B cell (primary cell): ENCODE results near the gene TMEM229A. TPM values are rescaled to one million over a fixed set of nuclear protein-coding genes. Genes with fewer than 3 reads are reported as not detected.

Experiments used
- ATAC-seq: fragments of 200-7000 bp; cut with Tn5 transposase; one replicate; pipeline ENCODE4 v1.10.0; 2021; ENCODE audit warnings: low read depth, mild to moderate bottlenecking, moderate number of reproducible peaks, moderate library complexity
- CTCF ChIA-PET: fragments of 350-600 bp; sonication (Branson Sonifier 250); formaldehyde crosslinking; loops from one replicate; lab custom pipeline; 2021; ENCODE audit warnings: antibody characterized with exemption, inconsistent platforms; lab: Charles Lee
- POLR2A ChIA-PET: fragments of 350-600 bp; sonication (Branson Sonifier 250); formaldehyde crosslinking; loops from one replicate; lab custom pipeline; 2021; ENCODE audit warnings: antibody characterized with exemption; lab: Charles Lee
- DNase-seq: peaks from one replicate; pipeline ENCODE4 v3.0.0; 2013
- H2AFZ ChIP-seq: 2 replicates; pipeline ENCODE4 v1.6.1; 2012; ENCODE audit warnings: mild to moderate bottlenecking, low read depth, low read length; ENCODE audit not compliant: insufficient read depth, poor library complexity, severe bottlenecking
- H3K27ac ChIP-seq, 2 donors: 1 replicate in 1 of 2; 2 replicates in 1 of 2; pipeline ENCODE4 v1.5.1; 2012 to 2013; ENCODE audit warnings: low read length in 2 of 2, mild to moderate bottlenecking in 2 of 2, moderate library complexity in 1 of 2
- H3K27me3 ChIP-seq, 4 experiments: fragments of 200-600 bp in 1 of 4; sonication (generic) in 1 of 4; replicated peaks in 1 of 4; 1 replicate in 2 of 4; 2 replicates in 2 of 4; pipeline versions ENCODE4 v1.6.1 to v1.7.0; 2013 to 2016; ENCODE audit warnings: low read length in 3 of 4, mild to moderate bottlenecking in 2 of 4, mixed read lengths in 1 of 4, moderate library complexity in 1 of 4; ENCODE audit not compliant: insufficient read depth in 4 of 4, control insufficient read depth in 3 of 4; ENCODE audit errors: control extremely low read depth in 1 of 4
- H3K36me3 ChIP-seq, 2 experiments: replicated peaks in 1 of 2; 1 replicate in 1 of 2; 2 replicates in 1 of 2; pipeline versions ENCODE4 v1.6.1 to v1.7.1; 2013; ENCODE audit warnings: low read length in 1 of 2; ENCODE audit not compliant: insufficient read depth in 2 of 2, control insufficient read depth in 1 of 2; ENCODE audit errors: control extremely low read depth in 1 of 2, extremely low read depth in 1 of 2
- H3K4me1 ChIP-seq, 2 donors: fragments of 200-600 bp in 1 of 2; sonication (generic) in 1 of 2; 1 replicate in 1 of 2; 2 replicates in 1 of 2; pipeline versions ENCODE4 v1.5.1 to v1.6.1; 2013 to 2017; ENCODE audit warnings: low read length in 2 of 2; ENCODE audit not compliant: control insufficient read depth in 2 of 2, insufficient read depth in 2 of 2
- H3K4me2 ChIP-seq: replicated peaks from 2 replicates; pipeline ENCODE3; 2012; ENCODE audit warnings: mild to moderate bottlenecking, low read depth, low read length; ENCODE audit not compliant: poor library complexity, severe bottlenecking
- H3K4me3 ChIP-seq, 5 experiments: fragments of 200-600 bp in 1 of 5; sonication (generic) in 1 of 5; 1 replicate in 3 of 5; 2 replicates in 2 of 5; pipeline versions ENCODE4 v1.5.1 to v1.7.0; 2011 to 2016; ENCODE audit warnings: low read length in 4 of 5, mild to moderate bottlenecking in 4 of 5, low read depth in 2 of 5, control low read depth in 1 of 5, moderate library complexity in 1 of 5; ENCODE audit not compliant: insufficient read depth in 1 of 5; ENCODE audit errors: control extremely low read depth in 1 of 5, extremely low read depth in 1 of 5
- H3K79me2 ChIP-seq: fragments of 200-600 bp; sonication (generic); one replicate; pipeline ENCODE4 v1.6.0; 2016; ENCODE audit warnings: low read length; ENCODE audit not compliant: control insufficient read depth, insufficient read depth
- H3K9ac ChIP-seq: fragments of 200-600 bp; sonication (generic); 2 replicates; pipeline ENCODE4 v1.6.1; 2017; ENCODE audit warnings: mild to moderate bottlenecking, low read length, moderate library complexity
- H3K9me3 ChIP-seq, 3 donors: one replicate each; pipeline versions ENCODE4 v1.6.1 to v1.7.1; 2013; ENCODE audit warnings: low read length in 2 of 3; ENCODE audit not compliant: control insufficient read depth in 2 of 3, insufficient read depth in 1 of 3; ENCODE audit errors: control extremely low read depth in 1 of 3
- H4K20me1 ChIP-seq: 2 replicates; pipeline ENCODE4 v1.6.0; 2012; ENCODE audit warnings: mild to moderate bottlenecking, low read length; ENCODE audit not compliant: insufficient read depth, control insufficient read depth, poor library complexity, severe bottlenecking
- H3K27ac Mint-ChIP-seq: one replicate; pipeline ENCODE4 v1.8.0; 2021; ENCODE audit warnings: mixed read lengths
- H3K27me3 Mint-ChIP-seq: one replicate; pipeline ENCODE4 v1.8.0; 2021; ENCODE audit warnings: mixed read lengths
- H3K4me1 Mint-ChIP-seq: one replicate; pipeline ENCODE4 v1.8.0; 2021; ENCODE audit warnings: mixed read lengths
- H3K4me3 Mint-ChIP-seq: one replicate; pipeline ENCODE4 v1.8.0; 2021; ENCODE audit warnings: mixed read lengths
- H3K9me3 Mint-ChIP-seq: one replicate; pipeline ENCODE4 v1.8.0; 2022; ENCODE audit warnings: mixed read lengths; ENCODE audit not compliant: insufficient read depth
- CTCF ChIP-seq: fragments of 200-600 bp; IDR thresholded peaks from one replicate; pipeline ENCODE4 v1.8.0; 2022; ENCODE audit warnings: antibody characterized with exemption, mild to moderate bottlenecking
- EZH2 ChIP-seq: IDR thresholded peaks from 2 replicates; pipeline ENCODE4 v1.6.1; 2012; ENCODE audit warnings: borderline replicate concordance, low read depth, mild to moderate bottlenecking, moderate library complexity, low read length; ENCODE audit not compliant: insufficient read depth, poor library complexity, severe bottlenecking
- WGBS: methylation state at CpG from one replicate; pipeline ENCODE4 v1.1.5; 2013; ENCODE audit warnings: missing lambda C conversion rate; ENCODE audit not compliant: insufficient coverage; 5-methylcytosine and 5-hydroxymethylcytosine counted together
- intact Hi-C: fragments of 100-400 bp; cut with micrococcal nuclease; formaldehyde crosslinking; loops from one replicate; pipeline ENCODE4 v1.10.0; 2022
- polyA plus RNA-seq: library from polyadenylated mRNA; depleted of rRNA; stranded (reverse); fragments of >200 nt; gene quantifications from 2 replicates; pipeline ENCODE4 v1.2.3, GENCODE V29; 2012
- total RNA-seq, 2 donors: library from RNA; stranded (reverse); fragments of 120-200 nt in 1 of 2; gene quantifications; 1 replicate in 1 of 2; 2 replicates in 1 of 2; pipeline versions ENCODE4 v1.2.3 to v1.2.4, GENCODE V29; 2013 to 2022

The TMEM229A gene
- total and polyA plus RNA-seq, 2 donors (not counting 1 experiment from before 2014, with no cell fraction given), result not detected

GRCh38 chr7:123992913-123993518 is 39.9 kb downstream of the TMEM229A start:
- WGBS, result no CpG with 5 or more reads among the region's 2 CpGs
- Histone ChIP-seq H3K36me3 (no peaks in the 10 kb centered on the region), H3K79me2 (no peaks in the 10 kb centered on the region), H2AFZ (no peak overlapping the region), H3K27me3 (no peaks in the 10 kb centered on the region), H3K9ac (no peak overlapping the region), H3K9me3 (no peaks in the 10 kb centered on the region), H3K27ac (no peak overlapping the region), H3K4me1 (no peaks in the 10 kb centered on the region), H3K4me2 (no peak overlapping the region), H3K4me3 (no peak overlapping the region), H4K20me1 (no peaks in the 10 kb centered on the region)
- H3K4me1 Mint-ChIP-seq, result no peaks in the 10 kb centered on the region
- ATAC-seq (no peak), DNase-seq (no peak)
- CTCF ChIA-PET, result no interaction called here
- H3K27ac Mint-ChIP-seq, result no peak overlapping the region
- intact Hi-C loops, result no loop called here
- POLR2A ChIA-PET, result no interaction called here
- no peak overlapping the region for H3K4me3 Mint-ChIP-seq
- H3K27me3 Mint-ChIP-seq, result no peaks in the 10 kb centered on the region
- TF ChIP-seq CTCF (no peak), EZH2 (no peak)
- H3K9me3 Mint-ChIP-seq, result no peaks in the 10 kb centered on the region

GRCh38 chr7:123987445-123987844 is 45.4 kb downstream of the TMEM229A start:
- ATAC-seq (no peak), DNase-seq (no peak)
- Histone ChIP-seq H3K27me3 (no peaks in the 10 kb centered on the region), H3K4me2 (no peak overlapping the region), H4K20me1 (no peaks in the 10 kb centered on the region), H3K27ac (no peak overlapping the region), H2AFZ (no peak overlapping the region), H3K79me2 (no peaks in the 10 kb centered on the region), H3K9me3 (no peaks in the 10 kb centered on the region), H3K9ac (no peak overlapping the region), H3K4me3 (no peak overlapping the region), H3K36me3 (no peaks in the 10 kb centered on the region), H3K4me1 (no peaks in the 10 kb centered on the region)
- Mint-ChIP-seq H3K4me3 (no peak overlapping the region), H3K27ac (no peak overlapping the region), H3K9me3 (no peaks in the 10 kb centered on the region), H3K4me1 (no peaks in the 10 kb centered on the region), H3K27me3 (no peaks in the 10 kb centered on the region)
- CTCF ChIA-PET, result no interaction called here
- WGBS, result no CpG with 5 or more reads among the region's 2 CpGs
- POLR2A ChIA-PET, result no interaction called here
- no peak for TF ChIP-seq EZH2
- no peak for TF ChIP-seq CTCF
- intact Hi-C loops, result no loop called here

Other genes starting within 250 kb of the TMEM229A start
- gene HYAL4, start 187.9 kb downstream of the TMEM229A start, total RNA-seq, result not detected in 2 replicates
- gene HYAL4, start 187.9 kb downstream of the TMEM229A start, polyA plus RNA-seq, result 0.42 TPM in 1 of 2 replicates, not detected in the other
- not detected in 2 replicates for gene SPAM1, start 107.8 kb downstream of the TMEM229A start, total RNA-seq
- gene SPAM1, start 107.8 kb downstream of the TMEM229A start, polyA plus RNA-seq, result 0.04 TPM in 1 of 2 replicates, not detected in the other